HG03442 (cell line): ENCODE measurements around the gene RAB23.
"Not testable (repeated sequence)": the region's sequence is repeated elsewhere in the genome, so short reads cannot be mapped to it uniquely, and the experiment has no call there.

Experiments used
- ATAC-seq: cut with Tn5 transposase; IDR thresholded peaks from one replicate; pipeline ENCODE4 v1.9.1; 2021; ENCODE audit warnings: mild to moderate bottlenecking, moderate library complexity; ENCODE audit not compliant: unreplicated experiment

Gene RAB23

GRCh38 chr6:57243954-57244353 lies 21.8 kb upstream of the RAB23 start:
- no peak for ATAC-seq

GRCh38 chr6:57243526-57243925 lies 21.4 kb upstream of the RAB23 start:
- ATAC-seq = not testable (repeated sequence)

- ATAC-seq = no peak
Measured at GRCh38 chr6:57242505-57242904, 20.4 kb upstream of the RAB23 start.

- ATAC-seq = no peak
Measured at GRCh38 chr6:57226221-57226620, 4.1 kb upstream of the RAB23 start.

GRCh38 chr6:57224769-57225515 lies 2.8 kb upstream of the RAB23 start:
- ATAC-seq = no peak

GRCh38 chr6:57222743-57223077 lies 603 bp upstream of the RAB23 start:
- no peak for ATAC-seq

- peak; percentile 50 for ATAC-seq
Measured at GRCh38 chr6:57221191-57221935, 744 bp downstream of the RAB23 start.

GRCh38 chr6:57220083-57220703 lies 1.9 kb downstream of the RAB23 start:
- no peak for ATAC-seq

- ATAC-seq = no peak
Measured at GRCh38 chr6:57217270-57217669, 4.8 kb downstream of the RAB23 start.

GRCh38 chr6:57216235-57217101 lies 5.6 kb downstream of the RAB23 start:
- ATAC-seq = no peak

- ATAC-seq = no peak
Measured at GRCh38 chr6:57215260-57215659, 6.8 kb downstream of the RAB23 start.

- ATAC-seq = no peak
Measured at GRCh38 chr6:57210060-57210459, 12.0 kb downstream of the RAB23 start.

GRCh38 chr6:57209030-57209429 lies 13.1 kb downstream of the RAB23 start:
- ATAC-seq = no peak

- ATAC-seq = no peak
Measured at GRCh38 chr6:57207872-57208271, 14.2 kb downstream of the RAB23 start.

- ATAC-seq = no peak
Measured at GRCh38 chr6:57207141-57207540, 15.0 kb downstream of the RAB23 start.

- ATAC-seq = no peak
Measured at GRCh38 chr6:57205550-57206328, 16.4 kb downstream of the RAB23 start.

- ATAC-seq = no peak
Measured at GRCh38 chr6:57201718-57202117, 20.4 kb downstream of the RAB23 start.

- ATAC-seq = no peak
Measured at GRCh38 chr6:57198926-57199636, 23.0 kb downstream of the RAB23 start.

GRCh38 chr6:57195457-57195856 lies 26.6 kb downstream of the RAB23 start:
- ATAC-seq = no peak

GRCh38 chr6:57193177-57193576 lies 28.9 kb downstream of the RAB23 start:
- no peak for ATAC-seq
